ENCODE results near the gene OXGR1. TPM values are rescaled to one million over a fixed set of nuclear protein-coding genes. Genes with fewer than 3 reads are reported as not detected.

OXGR1 gene
- total RNA-seq, 2 experiments from 2014 or later, result not detected

DNA sequence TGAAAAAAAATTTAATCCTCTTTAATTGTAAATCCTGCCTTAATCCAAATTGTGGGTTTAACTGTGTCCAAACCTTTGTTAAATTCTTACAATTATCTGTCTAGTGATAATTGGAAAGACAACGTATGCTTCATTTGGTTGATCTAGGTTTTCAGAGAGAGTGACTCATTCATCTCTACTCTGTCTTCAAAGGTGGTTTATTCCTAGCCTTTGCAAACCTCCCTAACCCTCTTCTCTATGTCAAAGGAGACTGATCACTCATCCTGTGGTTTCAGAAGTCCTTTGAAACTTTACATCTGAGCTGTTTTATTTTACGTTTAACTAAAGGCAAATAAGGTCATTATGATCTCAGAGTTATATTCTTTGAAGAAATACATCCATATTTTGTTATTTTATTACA is 8.8 kb upstream of the OXGR1 start:
- H3K9me3 Mint-ChIP-seq (ENCODE audit: insufficient read depth), result no peaks in the 10 kb centered on the region
- H3K27me3 Mint-ChIP-seq (ENCODE audit: low read depth), result peaks cover 6% of the 10 kb centered on the region
- no peaks in the 10 kb centered on the region for H3K4me1 Mint-ChIP-seq (ENCODE audit: low read depth)
- no peaks in the 10 kb centered on the region for H3K36me3 Mint-ChIP-seq (ENCODE audit: low read depth)
- no peak overlapping the region for H3K27ac Mint-ChIP-seq
- POLR2A ChIA-PET, result no interaction called here
- DNase-seq (no peak), ATAC-seq (no peak)
- CTCF ChIA-PET, result interaction anchor here (1.1 to 1.5 kb wide), 2 partner anchors 14 to 16 kb away, joined by 4 to 5 read pairs; no protein-coding TSS in a partner anchor
- H3K4me3 Mint-ChIP-seq, result no peak overlapping the region

GRCh38 chr13:97002581-97002980 is 8.3 kb upstream of the OXGR1 start:
- Mint-ChIP-seq H3K4me3 (no peak overlapping the region), H3K27me3 (ENCODE audit: low read depth) (peaks cover 6% of the 10 kb centered on the region), H3K36me3 (ENCODE audit: low read depth) (no peaks in the 10 kb centered on the region), H3K4me1 (ENCODE audit: low read depth) (no peaks in the 10 kb centered on the region), H3K27ac (no peak overlapping the region), H3K9me3 (ENCODE audit: insufficient read depth) (no peaks in the 10 kb centered on the region)
- CTCF ChIA-PET, result interaction anchor here (1.1 to 1.5 kb wide), 2 partner anchors 15 to 16 kb away, joined by 4 to 5 read pairs; no protein-coding TSS in a partner anchor
- POLR2A ChIA-PET, result no interaction called here
- ATAC-seq, result no peak
- DNase-seq, result no peak

DNA sequence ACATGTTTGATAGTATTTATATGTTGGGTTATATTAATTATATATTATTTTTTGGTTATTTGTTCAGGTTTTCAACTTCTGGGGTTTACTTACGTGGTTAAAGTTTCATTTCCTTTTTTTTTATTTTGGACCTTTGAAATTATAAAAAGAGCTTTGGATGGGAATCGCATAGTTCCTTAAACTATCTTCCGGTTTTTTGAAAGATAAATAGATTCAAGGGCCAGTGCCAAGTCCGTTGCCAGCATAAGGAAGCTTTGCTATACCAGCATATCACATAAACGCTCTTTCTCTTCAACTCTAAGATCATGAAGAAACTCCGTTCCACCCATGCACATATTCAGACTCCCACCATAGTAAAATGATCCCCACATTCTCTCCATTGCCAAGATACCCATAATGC is 7.4 kb upstream of the OXGR1 start:
- Mint-ChIP-seq H3K4me1 (ENCODE audit: low read depth) (no peaks in the 10 kb centered on the region), H3K27ac (no peak overlapping the region), H3K36me3 (ENCODE audit: low read depth) (no peaks in the 10 kb centered on the region), H3K27me3 (ENCODE audit: low read depth) (peaks cover 6% of the 10 kb centered on the region), H3K4me3 (no peak overlapping the region), H3K9me3 (ENCODE audit: insufficient read depth) (no peaks in the 10 kb centered on the region)
- POLR2A ChIA-PET, result no interaction called here
- no peak for DNase-seq
- no peak for ATAC-seq
- CTCF ChIA-PET, result interaction anchor here (1.1 kb wide), 1 partner anchor 17 kb away, joined by 3 read pairs; no protein-coding TSS in a partner anchor

DNA sequence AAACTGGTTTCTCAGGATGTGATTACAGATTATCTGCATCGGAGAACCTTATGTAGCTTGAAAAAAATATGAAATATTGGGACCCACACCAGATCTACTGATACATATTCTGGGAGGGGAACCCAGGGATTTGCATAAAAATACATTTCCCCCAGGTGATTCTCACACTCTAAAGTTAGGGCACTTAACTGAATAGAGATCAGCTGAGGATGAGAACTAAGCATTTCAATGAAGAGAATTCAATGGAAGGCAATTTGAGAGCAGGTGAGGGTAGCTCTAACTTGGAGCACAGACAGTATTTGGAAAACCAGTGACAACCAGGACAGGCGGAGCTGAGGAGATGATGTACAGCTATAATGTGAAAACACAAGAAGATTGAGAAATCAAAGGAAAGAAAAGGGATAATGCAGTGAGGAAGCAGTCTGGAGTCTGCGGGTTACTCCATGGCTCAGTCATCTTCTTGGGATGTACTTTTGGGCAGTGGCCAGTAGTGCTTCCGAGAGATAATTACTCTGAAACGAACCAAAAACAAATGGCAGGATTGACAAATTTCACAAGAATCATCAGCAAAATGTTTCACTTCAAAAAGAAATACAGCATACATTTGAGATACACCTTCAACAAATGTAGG is 6.1 kb upstream of the OXGR1 start:
- Mint-ChIP-seq H3K4me3 (no peak overlapping the region), H3K4me1 (ENCODE audit: low read depth) (no peaks in the 10 kb centered on the region), H3K27ac (no peak overlapping the region), H3K9me3 (ENCODE audit: insufficient read depth) (no peaks in the 10 kb centered on the region), H3K27me3 (ENCODE audit: low read depth) (peaks cover 6% of the 10 kb centered on the region), H3K36me3 (ENCODE audit: low read depth) (no peaks in the 10 kb centered on the region)
- POLR2A ChIA-PET, result no interaction called here
- CTCF ChIA-PET, result no interaction called here
- ATAC-seq (no peak), DNase-seq (no peak)

DNA sequence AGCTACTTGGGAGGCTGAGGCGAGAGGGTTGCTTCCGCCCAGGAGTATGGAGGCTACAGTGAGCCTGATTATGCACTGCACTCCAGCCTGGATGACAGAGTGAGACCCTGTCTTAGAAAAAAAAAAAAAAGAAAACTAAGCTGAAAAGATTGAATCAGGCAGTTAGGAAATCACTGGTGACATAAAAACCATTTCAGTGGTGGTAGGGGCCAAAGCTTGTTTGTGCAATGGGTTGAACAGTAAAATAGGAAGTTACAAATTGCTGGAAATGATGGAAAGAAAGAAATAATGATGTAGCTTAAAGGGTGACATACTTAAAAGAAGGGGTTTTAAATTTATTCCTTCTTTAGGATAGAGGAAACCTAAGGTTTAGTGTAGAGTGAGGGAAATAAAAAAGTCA is 4.8 kb upstream of the OXGR1 start:
- H3K36me3 Mint-ChIP-seq (ENCODE audit: low read depth), result no peaks in the 10 kb centered on the region
- H3K4me3 Mint-ChIP-seq, result no peak overlapping the region
- no peaks in the 10 kb centered on the region for H3K9me3 Mint-ChIP-seq (ENCODE audit: insufficient read depth)
- ChIA-PET POLR2A (no interaction called here), CTCF (no interaction called here)
- DNase-seq, result no peak
- H3K27me3 Mint-ChIP-seq (ENCODE audit: low read depth), result peaks cover 13% of the 10 kb centered on the region
- no peaks in the 10 kb centered on the region for H3K4me1 Mint-ChIP-seq (ENCODE audit: low read depth)
- ATAC-seq, result no peak
- H3K27ac Mint-ChIP-seq, result no peak overlapping the region

DNA sequence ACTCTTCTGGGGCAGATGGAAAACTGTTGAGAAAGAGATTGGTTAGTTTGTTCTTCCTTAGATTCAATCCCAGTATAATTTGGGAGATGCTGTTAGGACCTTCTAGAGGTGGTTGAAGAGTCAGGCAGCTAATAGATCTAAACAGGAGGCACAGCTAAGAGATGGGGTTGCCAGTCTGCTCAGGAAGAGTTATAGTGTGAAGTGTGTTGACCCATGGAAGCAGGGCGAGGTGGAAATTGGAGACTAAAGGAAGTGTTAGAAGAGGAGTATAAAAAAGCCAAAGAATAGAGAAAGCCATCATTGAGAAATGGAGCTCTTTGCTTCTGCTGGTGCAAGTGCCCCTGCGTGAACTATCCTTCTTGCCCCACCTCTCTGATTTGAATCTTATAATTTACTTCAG is 3.8 kb upstream of the OXGR1 start:
- ChIA-PET CTCF (interaction anchor here (1.0 kb wide), 1 partner anchor 40 kb away, joined by 3 read pairs; no protein-coding TSS in a partner anchor), POLR2A (no interaction called here)
- no peak for ATAC-seq
- Mint-ChIP-seq H3K4me1 (ENCODE audit: low read depth) (no peaks in the 10 kb centered on the region), H3K27me3 (ENCODE audit: low read depth) (peaks cover 23% of the 10 kb centered on the region), H3K9me3 (ENCODE audit: insufficient read depth) (no peaks in the 10 kb centered on the region), H3K36me3 (ENCODE audit: low read depth) (peaks cover 1% of the 10 kb centered on the region), H3K27ac (no peak overlapping the region), H3K4me3 (no peak overlapping the region)
- no peak for DNase-seq

GRCh38 chr13:96996886-96997285 is 2.6 kb upstream of the OXGR1 start:
- ATAC-seq (no peak), DNase-seq (no peak)
- Mint-ChIP-seq H3K4me1 (ENCODE audit: low read depth) (no peaks in the 10 kb centered on the region), H3K27me3 (ENCODE audit: low read depth) (peaks cover 24% of the 10 kb centered on the region), H3K36me3 (ENCODE audit: low read depth) (peaks cover 1% of the 10 kb centered on the region), H3K9me3 (ENCODE audit: insufficient read depth) (no peaks in the 10 kb centered on the region), H3K4me3 (no peak overlapping the region), H3K27ac (no peak overlapping the region)
- POLR2A ChIA-PET, result no interaction called here
- CTCF ChIA-PET, result no interaction called here

- ChIA-PET POLR2A (no interaction called here), CTCF (no interaction called here)
- H3K9me3 Mint-ChIP-seq (ENCODE audit: insufficient read depth), result no peaks in the 10 kb centered on the region
- H3K4me1 Mint-ChIP-seq (ENCODE audit: low read depth), result no peaks in the 10 kb centered on the region
- peaks cover 1% of the 10 kb centered on the region for H3K36me3 Mint-ChIP-seq (ENCODE audit: low read depth)
- H3K27me3 Mint-ChIP-seq (ENCODE audit: low read depth), result peaks cover 27% of the 10 kb centered on the region
- no peak for ATAC-seq
- no peak for DNase-seq
- no peak overlapping the region for H3K27ac Mint-ChIP-seq
- no peak overlapping the region for H3K4me3 Mint-ChIP-seq
These were observed 1.8 kb upstream of the OXGR1 start for GRCh38 chr13:96996107-96996506.

- CTCF ChIA-PET, result no interaction called here
These were observed 575 bp upstream of the OXGR1 start for GRCh38 chr13:96994858-96995243.

DNA sequence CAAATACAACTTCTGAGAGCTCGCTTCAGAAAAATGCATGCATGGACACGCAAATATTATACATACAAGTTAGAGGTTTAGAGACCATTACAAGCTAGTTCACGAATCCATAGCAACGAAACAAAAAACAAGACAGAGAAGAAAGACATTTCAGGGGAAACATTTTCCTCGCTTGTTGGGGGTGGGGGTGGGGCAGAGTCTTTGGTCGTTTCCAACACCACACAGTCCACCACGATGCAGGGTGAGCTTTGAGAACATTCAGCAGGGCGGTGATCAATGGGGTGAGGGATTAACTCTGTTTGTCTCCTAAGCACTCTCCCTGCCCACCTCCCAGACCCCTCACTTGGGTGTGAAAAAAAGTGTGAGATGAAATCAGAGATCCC is 651 bp downstream of the OXGR1 start:
- ATAC-seq (no peak), DNase-seq (no peak)
- H3K36me3 Mint-ChIP-seq (ENCODE audit: low read depth), result peaks cover 1% of the 10 kb centered on the region
- ChIA-PET CTCF (interaction anchor here (1.0 kb wide), 1 partner anchor 36 kb away, joined by 3 read pairs; no protein-coding TSS in a partner anchor), POLR2A (no interaction called here)
- H3K4me3 Mint-ChIP-seq, result no peak overlapping the region
- peaks cover 25% of the 10 kb centered on the region for H3K27me3 Mint-ChIP-seq (ENCODE audit: low read depth)
- H3K4me1 Mint-ChIP-seq (ENCODE audit: low read depth), result no peaks in the 10 kb centered on the region
- H3K27ac Mint-ChIP-seq, result no peak overlapping the region
- no peaks in the 10 kb centered on the region for H3K9me3 Mint-ChIP-seq (ENCODE audit: insufficient read depth)

More at GRCh38 chr13:96994858-96995243, 575 bp upstream of the OXGR1 start:
- peaks cover 1% of the 10 kb centered on the region for H3K36me3 Mint-ChIP-seq (ENCODE audit: low read depth)
- H3K4me1 Mint-ChIP-seq (ENCODE audit: low read depth), result no peaks in the 10 kb centered on the region
- no peaks in the 10 kb centered on the region for H3K9me3 Mint-ChIP-seq (ENCODE audit: insufficient read depth)
- DNase-seq, result no peak
- POLR2A ChIA-PET, result no interaction called here
- no peak overlapping the region for H3K4me3 Mint-ChIP-seq
- no peak for ATAC-seq
- no peak overlapping the region for H3K27ac Mint-ChIP-seq
- H3K27me3 Mint-ChIP-seq (ENCODE audit: low read depth), result peaks cover 25% of the 10 kb centered on the region

DNA sequence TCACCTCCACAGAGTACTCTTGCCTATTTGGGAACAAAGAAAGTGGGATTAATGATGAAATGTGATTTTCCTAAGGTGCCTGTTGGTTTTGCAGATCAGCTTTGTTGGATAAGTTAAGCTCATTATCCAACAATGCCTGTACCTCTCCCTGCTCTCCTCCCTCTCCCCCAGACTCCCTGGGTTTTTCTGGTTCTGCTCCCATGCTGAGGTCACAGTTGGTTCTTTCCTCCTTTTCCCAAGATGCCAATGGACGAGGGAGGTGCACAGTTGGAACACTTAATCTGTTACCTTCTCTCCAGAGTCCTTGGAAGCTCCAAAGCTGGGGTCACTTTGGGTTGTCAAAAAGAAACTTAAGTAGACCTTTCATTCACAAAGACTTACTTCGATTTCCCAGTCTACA is 1.6 kb downstream of the OXGR1 start:
- H3K9me3 Mint-ChIP-seq (ENCODE audit: insufficient read depth), result no peaks in the 10 kb centered on the region
- DNase-seq (no peak), ATAC-seq (no peak)
- no peak overlapping the region for H3K4me3 Mint-ChIP-seq
- peaks cover 25% of the 10 kb centered on the region for H3K27me3 Mint-ChIP-seq (ENCODE audit: low read depth)
- H3K4me1 Mint-ChIP-seq (ENCODE audit: low read depth), result no peaks in the 10 kb centered on the region
- no peak overlapping the region for H3K27ac Mint-ChIP-seq
- peaks cover 1% of the 10 kb centered on the region for H3K36me3 Mint-ChIP-seq (ENCODE audit: low read depth)
- ChIA-PET CTCF (no interaction called here), POLR2A (no interaction called here)

DNA sequence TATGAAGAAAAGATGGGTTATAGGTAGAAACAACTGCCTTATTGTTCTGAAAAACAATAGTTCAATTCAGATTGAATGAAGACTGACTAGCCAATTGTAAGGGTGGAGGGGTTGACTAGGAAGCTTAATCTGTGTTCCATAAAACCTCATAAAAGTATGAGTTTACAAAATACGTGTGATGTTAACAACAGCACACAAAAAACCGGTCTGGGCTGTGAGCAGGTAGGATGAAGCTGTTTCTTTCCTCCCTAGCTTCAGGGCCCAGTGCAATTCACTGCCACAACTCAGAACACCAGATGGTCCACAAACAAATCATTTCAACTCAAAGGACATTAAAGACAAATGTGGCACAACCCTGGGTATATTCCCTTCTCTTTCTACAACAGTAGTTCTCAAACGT is 3.2 kb downstream of the OXGR1 start:
- Mint-ChIP-seq H3K9me3 (ENCODE audit: insufficient read depth) (no peaks in the 10 kb centered on the region), H3K27ac (no peak overlapping the region), H3K27me3 (ENCODE audit: low read depth) (peaks cover 25% of the 10 kb centered on the region), H3K36me3 (ENCODE audit: low read depth) (peaks cover 1% of the 10 kb centered on the region), H3K4me1 (ENCODE audit: low read depth) (no peaks in the 10 kb centered on the region), H3K4me3 (no peak overlapping the region)
- CTCF ChIA-PET, result no interaction called here
- ATAC-seq (no peak), DNase-seq (no peak)
- POLR2A ChIA-PET, result no interaction called here

GRCh38 chr13:96988441-96988840 is 5.8 kb downstream of the OXGR1 start:
- Mint-ChIP-seq H3K9me3 (ENCODE audit: insufficient read depth) (no peaks in the 10 kb centered on the region), H3K27me3 (ENCODE audit: low read depth) (peaks cover 13% of the 10 kb centered on the region), H3K27ac (no peak overlapping the region), H3K4me1 (ENCODE audit: low read depth) (peaks cover 4% of the 10 kb centered on the region), H3K36me3 (ENCODE audit: low read depth) (peaks cover under 1% of the 10 kb centered on the region), H3K4me3 (no peak overlapping the region)
- CTCF ChIA-PET, result no interaction called here
- ATAC-seq (no peak), DNase-seq (no peak)
- POLR2A ChIA-PET, result no interaction called here

Data from activated CD8-positive, alpha-beta T cell treated with anti-CD3 and anti-CD28 coated beads, Interleukin-2, amount 10 ng/mL, durations not matched to agents 7 days and 5 days (primary cell).